Measurements from ENCODE around the gene TNPO3.

Gene TNPO3

GRCh38 chr7:129054438-129055293 lies at the start of gene TNPO3:
Gene TNPO3, minus strand, starts transcription at chr7:129055111. Its CDS starts 341 bp downstream, at chr7:129054770.
- DNase-seq, result peak; percentile 95

GRCh38 chr7:129103561-129104324 lies 48.8 kb upstream of the TNPO3 start:
- DNase-seq, result no peak

GRCh38 chr7:129101746-129102145 lies 46.8 kb upstream of the TNPO3 start:
- no peak for DNase-seq

- DNase-seq, result no peak
These were observed 45.9 kb upstream of the TNPO3 start for GRCh38 chr7:129100827-129101166.

GRCh38 chr7:129098409-129099084 lies 43.6 kb upstream of the TNPO3 start:
- DNase-seq, result no peak

GRCh38 chr7:129095258-129095657 lies 40.3 kb upstream of the TNPO3 start:
- DNase-seq, result peak; percentile 26

- no peak for DNase-seq
These were observed 39.6 kb upstream of the TNPO3 start for GRCh38 chr7:129094501-129094900.

GRCh38 chr7:129093867-129094456 lies 39.1 kb upstream of the TNPO3 start:
- no peak for DNase-seq

- peak; percentile 93 for DNase-seq
These were observed 36.6 kb upstream of the TNPO3 start for GRCh38 chr7:129091484-129092002.

- DNase-seq, result no peak
These were observed 35.5 kb upstream of the TNPO3 start for GRCh38 chr7:129090300-129090907.

GRCh38 chr7:129089521-129090212 lies 34.8 kb upstream of the TNPO3 start:
- peak; percentile 77 for DNase-seq

GRCh38 chr7:129084801-129085551 lies 30.1 kb upstream of the TNPO3 start:
- no peak for DNase-seq

GRCh38 chr7:129083525-129083924 lies 28.6 kb upstream of the TNPO3 start:
- DNase-seq, result no peak

GRCh38 chr7:129078455-129078854 lies 23.5 kb upstream of the TNPO3 start:
- DNase-seq, result no peak

- no peak for DNase-seq
These were observed 22.0 kb upstream of the TNPO3 start for GRCh38 chr7:129076886-129077285.

GRCh38 chr7:129074994-129075393 lies 20.1 kb upstream of the TNPO3 start:
- DNase-seq, result no peak

GRCh38 chr7:129074361-129074871 lies 19.5 kb upstream of the TNPO3 start:
- DNase-seq, result no peak

GRCh38 chr7:129073738-129074137 lies 18.8 kb upstream of the TNPO3 start:
- DNase-seq, result no peak

- no peak for DNase-seq
These were observed 18.3 kb upstream of the TNPO3 start for GRCh38 chr7:129073204-129073603.

GRCh38 chr7:129072479-129073011 lies 17.6 kb upstream of the TNPO3 start:
- DNase-seq, result peak; percentile 34

GRCh38 chr7:129069021-129069420 lies 14.1 kb upstream of the TNPO3 start:
- no peak for DNase-seq

All from activated CD4-positive, alpha-beta T cell treated with anti-CD3 and anti-CD28 coated beads, Interleukin-2, Interleukin-6, amounts not matched to agents 100 ng/mL and 50 ng/mL, durations not matched to agents 16 hours and 8 hours (primary cell).